GM12891 (cell line): ENCODE data around the gene PFDN6.

Experiments used
- DNase-seq: peaks from one replicate; pipeline ENCODE4 v3.0.0; 2011; ENCODE audit warnings: low spot score; ENCODE audit not compliant: insufficient read length
- FAIRE-seq: peaks from 2 replicates; lab custom pipeline; 2011; peaks lifted over from hg19 to GRCh38; lab: Jason Lieb, UNC
- PAX5 ChIP-seq: IDR thresholded peaks from 2 replicates; pipeline ENCODE4 v1.6.1; 2011; ENCODE audit warnings: low read length, moderate library complexity, mild to moderate bottlenecking; ENCODE audit not compliant: insufficient read depth, severe bottlenecking
- POLR2A ChIP-seq: IDR thresholded peaks from 2 replicates; pipeline ENCODE4 v1.6.1; 2011; ENCODE audit warnings: low read depth, low read length, control low read depth
- POLR2AphosphoS5 ChIP-seq: IDR thresholded peaks from 2 replicates; pipeline ENCODE4 v1.6.1; 2011; ENCODE audit warnings: low read depth, low read length, control low read depth
- POU2F2 ChIP-seq: IDR thresholded peaks from 2 replicates; pipeline ENCODE4 v1.6.1; 2011; ENCODE audit warnings: low read depth, mild to moderate bottlenecking, control low read depth, low read length, moderate library complexity
- SPI1 ChIP-seq: IDR thresholded peaks from 2 replicates; pipeline ENCODE4 v1.6.1; 2011; ENCODE audit warnings: low read depth, low read length, control low read depth
- TAF1 ChIP-seq: IDR thresholded peaks from 2 replicates; pipeline ENCODE4 v1.6.1; 2011; ENCODE audit warnings: low read depth, low read length, control low read depth

PFDN6 gene

DNA sequence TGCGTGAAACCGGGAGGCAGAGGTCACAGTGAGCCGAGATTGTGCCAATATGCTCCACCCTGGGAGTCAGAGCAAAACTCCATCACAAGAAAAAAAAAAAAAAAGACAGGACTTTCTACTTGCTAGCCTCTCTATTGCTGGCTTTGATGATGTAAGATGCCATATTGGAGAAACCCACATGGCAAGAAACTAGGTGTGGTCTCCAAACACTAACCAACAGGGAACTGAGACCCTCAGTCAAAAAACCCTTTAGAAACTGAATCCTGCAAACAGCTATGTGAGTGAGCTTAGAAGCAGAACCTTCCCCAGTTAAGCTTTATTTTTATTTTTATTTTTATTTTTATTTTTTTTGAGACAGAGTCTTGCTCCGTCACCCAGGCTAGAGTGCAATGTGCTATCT lies 46.5 kb downstream of the PFDN6 start:
- no peak for DNase-seq
- FAIRE-seq: no peak
- TF ChIP-seq PAX5: no peak
- no peak for TF ChIP-seq POLR2AphosphoS5
- TF ChIP-seq SPI1: peak; percentile 57
- TF ChIP-seq POLR2A: no peak
- no peak for TF ChIP-seq POU2F2
- TF ChIP-seq TAF1: no peak

DNA sequence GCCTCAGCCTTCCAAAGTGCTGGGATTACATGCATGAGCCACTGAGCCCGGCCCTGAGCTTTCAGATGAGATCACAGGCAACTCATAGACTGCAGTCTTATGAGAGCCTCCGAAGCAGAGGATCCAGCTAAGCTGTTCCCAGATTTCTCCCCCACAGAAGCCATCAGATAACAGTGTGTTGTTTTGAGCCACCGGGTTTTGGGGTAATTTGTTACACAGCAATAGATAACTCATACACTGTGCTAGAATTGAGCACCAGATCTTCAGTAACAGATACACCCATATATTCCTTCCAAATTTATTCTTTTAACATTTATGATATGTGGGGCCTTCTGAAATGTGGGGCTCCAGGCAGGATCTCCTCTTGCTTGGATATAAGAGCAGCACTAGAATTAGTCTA lies 47.1 kb downstream of the PFDN6 start:
- FAIRE-seq: no peak
- no peak for DNase-seq

DNA sequence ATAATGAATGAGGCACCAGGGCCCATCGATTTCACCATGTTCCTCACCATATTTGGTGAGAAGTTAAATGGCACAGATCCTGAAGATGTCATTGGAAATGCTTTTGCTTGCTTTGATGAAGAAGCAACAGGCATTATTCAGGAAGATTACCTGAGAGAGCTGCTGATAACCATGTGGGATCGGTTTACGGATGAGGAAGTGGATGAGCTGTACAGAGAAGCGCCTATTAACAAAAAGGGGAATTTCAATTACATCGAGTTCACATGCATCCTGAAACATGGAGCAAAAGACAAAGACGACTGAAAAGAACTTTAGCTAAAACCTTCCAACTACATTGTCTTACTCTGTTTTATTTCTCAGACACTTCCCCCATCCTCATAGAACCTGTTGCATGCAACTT lies 49.8 kb downstream of the PFDN6 start:
- FAIRE-seq (no peak), DNase-seq (no peak)
- TF ChIP-seq POU2F2 (no peak), PAX5 (no peak), SPI1 (no peak), POLR2A (no peak), TAF1 (no peak), POLR2AphosphoS5 (no peak)

More for the DNA sequence above, 47.1 kb downstream of the PFDN6 start:
- TF ChIP-seq SPI1: no peak
- no peak for TF ChIP-seq TAF1
- TF ChIP-seq POU2F2: no peak
